ENCODE measurements around the gene EIF2S2.
"Not testable (repeated sequence)": the region's sequence is repeated elsewhere in the genome, so short reads cannot be mapped to it uniquely, and the experiment has no call there.

The EIF2S2 gene

GRCh38 chr20:34111702-34112599 is at the start of gene EIF2S2:
EIF2S2 (minus strand) TSS chr20:34112243; CDS start chr20:34112110, 133 bp downstream.
- DNase-seq: peak; percentile 99

- not testable (repeated sequence) for DNase-seq
Measured at GRCh38 chr20:34157697-34158096, 45.7 kb upstream of the EIF2S2 start.

- DNase-seq: no peak
Measured at GRCh38 chr20:34155836-34156235, 43.8 kb upstream of the EIF2S2 start.

- DNase-seq: not testable (repeated sequence)
Measured at GRCh38 chr20:34153169-34153568, 41.1 kb upstream of the EIF2S2 start.

GRCh38 chr20:34152073-34152472 is 40.0 kb upstream of the EIF2S2 start:
- not testable (repeated sequence) for DNase-seq

- no peak for DNase-seq
Measured at GRCh38 chr20:34150306-34151000, 38.4 kb upstream of the EIF2S2 start.

- no peak for DNase-seq
Measured at GRCh38 chr20:34145280-34145819, 33.3 kb upstream of the EIF2S2 start.

- no peak for DNase-seq
Measured at GRCh38 chr20:34143951-34144350, 31.9 kb upstream of the EIF2S2 start.

GRCh38 chr20:34142121-34142520 is 30.1 kb upstream of the EIF2S2 start:
- DNase-seq: no peak

- no peak for DNase-seq
Measured at GRCh38 chr20:34141293-34141692, 29.2 kb upstream of the EIF2S2 start.

GRCh38 chr20:34135525-34136275 is 23.7 kb upstream of the EIF2S2 start:
- DNase-seq: not testable (repeated sequence)

- DNase-seq: not testable (repeated sequence)
Measured at GRCh38 chr20:34133365-34133860, 21.4 kb upstream of the EIF2S2 start.

- not testable (repeated sequence) for DNase-seq
Measured at GRCh38 chr20:34132943-34133342, 20.9 kb upstream of the EIF2S2 start.

- not testable (repeated sequence) for DNase-seq
Measured at GRCh38 chr20:34132491-34132890, 20.4 kb upstream of the EIF2S2 start.

GRCh38 chr20:34131491-34131890 is 19.4 kb upstream of the EIF2S2 start:
- DNase-seq: no peak

- peak; percentile 83 for DNase-seq
Measured at GRCh38 chr20:34129518-34130162, 17.6 kb upstream of the EIF2S2 start.

GRCh38 chr20:34127792-34128191 is 15.7 kb upstream of the EIF2S2 start:
- no peak for DNase-seq

GRCh38 chr20:34124469-34125249 is 12.6 kb upstream of the EIF2S2 start:
- no peak for DNase-seq

GRCh38 chr20:34123309-34123708 is 11.3 kb upstream of the EIF2S2 start:
- no peak for DNase-seq

- DNase-seq: no peak
Measured at GRCh38 chr20:34122274-34122980, 10.4 kb upstream of the EIF2S2 start.

- no peak for DNase-seq
Measured at GRCh38 chr20:34120213-34120612, 8.2 kb upstream of the EIF2S2 start.
